HG03135 (cell line): ENCODE data around the gene TGFBI.

Experiments used
- ATAC-seq: cut with Tn5 transposase; IDR thresholded peaks from one replicate; pipeline ENCODE4 v1.9.1; 2021; ENCODE audit warnings: mild to moderate bottlenecking, moderate library complexity; ENCODE audit not compliant: unreplicated experiment

Gene TGFBI

GRCh38 chr5:136023958-136024541, 4.7 kb upstream of the TGFBI start:
- no peak for ATAC-seq

- ATAC-seq, result no peak
Measured at GRCh38 chr5:136025900-136026299, 2.9 kb upstream of the TGFBI start.

- no peak for ATAC-seq
Measured at GRCh38 chr5:136026636-136027035, 2.2 kb upstream of the TGFBI start.

GRCh38 chr5:136027311-136027710, 1.5 kb upstream of the TGFBI start:
- no peak for ATAC-seq

GRCh38 chr5:136028090-136028489, 698 bp upstream of the TGFBI start:
- ATAC-seq, result no peak

DNA sequence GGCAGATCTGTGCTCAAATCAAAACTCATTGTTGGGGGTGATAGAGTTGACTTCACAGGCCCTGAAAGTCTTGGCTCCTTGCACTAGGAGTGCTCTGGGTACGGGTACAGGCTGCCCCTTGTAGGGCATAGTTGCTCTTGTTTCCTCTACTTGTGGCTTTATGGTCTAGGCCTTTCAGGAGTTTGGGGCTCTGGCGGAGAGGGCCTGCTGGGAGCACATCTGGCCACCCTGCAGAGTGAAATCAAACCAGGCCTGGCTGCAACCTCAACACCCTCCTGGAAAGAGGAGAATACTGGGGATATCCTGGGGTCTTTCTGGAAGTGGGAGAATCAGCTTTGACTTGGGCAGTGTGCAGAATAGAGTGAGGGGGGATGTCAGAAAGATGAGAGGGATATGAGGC, 1.5 kb downstream of the TGFBI start:
- no peak for ATAC-seq

DNA sequence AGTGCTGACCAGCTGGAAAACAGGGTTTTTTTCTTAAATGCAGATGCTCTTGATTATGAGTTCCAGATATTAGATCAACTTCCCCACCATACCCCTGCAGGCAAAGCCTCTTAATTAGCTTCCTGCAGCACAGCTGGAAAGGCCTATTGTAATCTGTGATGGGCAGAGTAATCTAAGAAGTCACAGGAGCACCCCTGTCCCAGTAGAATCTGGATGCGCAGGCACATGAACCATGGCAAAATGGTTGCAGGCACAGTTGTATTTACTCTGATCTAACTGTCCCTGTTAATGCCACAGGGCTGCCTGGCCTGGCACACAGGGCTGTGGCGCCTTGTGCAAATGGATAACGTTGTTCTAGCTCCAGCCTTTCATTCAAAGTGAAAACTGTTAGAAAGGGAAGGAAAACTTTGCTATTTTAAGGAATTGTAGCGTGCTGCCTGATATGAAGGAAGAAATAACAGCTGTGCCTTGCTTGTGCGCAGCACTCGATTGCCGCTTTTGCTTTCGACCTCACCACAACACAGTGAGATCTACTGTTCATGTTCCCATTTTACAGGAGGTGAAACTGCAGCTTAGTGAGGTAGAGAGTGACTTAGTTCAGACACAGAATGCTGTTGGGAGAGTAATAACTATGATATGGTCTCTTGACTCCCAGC, 2.3 kb downstream of the TGFBI start:
- no peak for ATAC-seq

DNA sequence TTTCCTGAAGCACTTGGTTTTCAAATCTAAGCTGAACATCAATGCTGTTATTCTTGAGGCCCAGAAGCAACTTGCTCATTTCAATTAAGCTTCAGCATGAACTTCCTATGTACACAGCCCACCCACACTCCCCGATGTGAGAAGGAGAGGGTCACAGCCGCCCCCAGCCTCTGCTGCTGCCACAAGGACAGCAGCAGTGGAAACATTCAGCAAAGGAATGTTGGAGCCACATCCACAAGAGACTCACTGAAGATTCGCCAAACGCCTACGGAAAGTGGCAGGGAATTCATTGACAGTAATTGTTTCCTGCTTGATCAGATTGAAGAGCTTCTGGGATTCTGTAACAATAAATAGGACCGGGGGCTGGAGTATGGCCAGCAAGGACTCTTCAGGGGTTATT, 2.9 kb downstream of the TGFBI start:
- ATAC-seq, result no peak

DNA sequence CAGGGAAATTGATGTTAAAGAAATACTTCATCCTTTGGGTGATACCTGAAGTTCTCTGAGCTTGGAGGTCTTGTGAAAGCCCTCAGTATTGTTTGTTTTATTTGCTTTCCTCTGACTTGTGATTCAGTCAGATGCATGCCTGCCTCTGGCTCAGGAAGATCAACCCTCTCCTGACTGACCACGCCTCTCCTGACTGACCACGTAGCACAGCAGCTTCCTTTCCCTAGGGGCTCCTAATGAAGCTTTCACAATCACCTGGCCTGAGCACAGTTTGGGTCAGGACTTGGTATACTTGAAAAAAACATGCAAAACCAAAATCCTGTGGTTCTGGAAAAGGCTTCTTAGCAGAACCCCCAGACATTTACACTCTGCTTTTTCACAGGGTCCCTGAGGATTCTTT, 3.8 kb downstream of the TGFBI start:
- no peak for ATAC-seq

GRCh38 chr5:136033234-136033633, 4.4 kb downstream of the TGFBI start:
- ATAC-seq, result no peak

DNA sequence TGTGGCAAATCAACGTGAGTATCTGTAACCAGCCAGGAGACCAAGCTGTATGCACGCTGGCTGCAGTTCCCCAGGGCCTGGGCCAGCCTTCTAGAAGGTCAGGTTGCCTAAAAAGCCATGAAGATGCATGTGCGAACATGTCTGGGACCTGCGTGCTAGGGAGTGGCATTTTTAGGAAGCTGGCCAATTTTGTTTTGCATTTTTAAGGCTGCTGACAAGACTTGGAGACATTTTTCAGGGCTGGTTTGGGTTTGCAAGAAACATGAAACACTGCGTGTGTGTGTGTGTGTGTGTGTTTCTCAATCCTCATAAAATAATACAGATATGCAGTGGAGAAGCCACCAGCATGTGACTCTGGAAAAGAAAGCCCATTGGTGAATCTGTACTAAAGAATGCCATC, 5.1 kb downstream of the TGFBI start:
- no peak for ATAC-seq

DNA sequence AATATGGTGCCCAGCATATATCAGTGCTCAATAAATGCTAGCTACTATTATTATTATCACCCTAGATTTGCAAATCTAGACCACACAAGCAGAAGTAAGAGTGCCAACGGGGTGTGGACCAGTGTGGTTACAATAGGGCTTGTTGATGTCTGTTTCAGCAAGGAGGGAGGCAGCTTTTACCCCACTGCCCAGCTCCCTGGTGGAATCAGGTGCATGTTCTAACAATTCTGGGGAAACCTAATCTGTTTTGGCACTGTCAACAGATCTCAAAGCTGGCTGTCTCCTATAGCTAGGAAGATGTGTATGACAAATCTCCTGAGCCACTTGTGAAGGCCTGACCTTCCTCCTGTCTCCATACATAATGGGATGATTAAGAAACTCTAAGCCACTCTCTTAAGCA, 5.7 kb downstream of the TGFBI start:
- no peak for ATAC-seq

DNA sequence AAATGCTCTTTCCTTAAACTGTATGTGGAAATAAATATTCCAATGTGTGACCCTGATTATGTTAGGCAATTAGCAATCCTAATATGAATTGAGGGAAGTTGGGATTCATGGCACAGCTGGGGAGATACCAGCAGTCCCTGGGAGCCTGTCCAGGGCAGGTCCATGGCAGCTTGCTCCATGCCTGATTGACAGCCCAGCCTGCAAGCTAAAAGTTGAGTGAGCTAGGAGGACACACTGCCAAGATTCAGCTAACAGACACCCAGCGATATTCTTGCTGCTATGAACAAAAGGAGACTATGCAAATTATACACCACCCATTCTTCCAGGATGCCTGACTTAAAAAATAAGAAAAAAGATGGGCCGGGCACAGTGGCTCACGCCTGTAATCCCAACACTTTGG, 6.2 kb downstream of the TGFBI start:
- no peak for ATAC-seq

GRCh38 chr5:136035837-136036236, 7.0 kb downstream of the TGFBI start:
- ATAC-seq, result no peak

DNA sequence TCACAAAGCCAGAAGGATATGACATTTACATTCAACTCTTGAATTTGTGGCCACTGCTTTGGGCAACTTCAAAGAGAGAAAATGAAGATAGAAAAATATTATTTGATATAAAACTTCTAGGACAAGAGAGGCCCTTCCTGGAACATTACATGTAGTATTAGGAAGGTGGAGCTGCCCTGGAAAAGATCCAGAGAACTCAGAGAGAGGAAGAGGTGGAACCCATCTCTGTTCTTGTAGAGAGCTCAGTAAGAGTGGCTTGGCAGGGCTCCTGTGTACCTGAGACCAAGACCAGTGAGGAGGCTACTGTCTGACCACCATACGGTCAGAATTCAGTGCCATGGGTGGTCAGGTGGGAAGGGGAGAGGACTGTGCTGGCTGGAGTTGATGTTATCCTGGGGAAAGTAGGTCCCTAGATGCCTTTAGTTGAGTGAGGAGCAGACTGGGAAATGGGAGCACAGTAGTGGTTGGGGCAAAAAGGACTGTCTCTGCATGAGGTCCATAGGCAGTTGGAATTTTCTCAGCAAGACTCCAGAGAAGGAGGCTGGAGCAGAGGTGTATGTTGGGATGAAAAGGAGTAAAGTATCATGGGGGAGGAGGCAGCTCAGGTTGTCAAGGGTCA, 7.6 kb downstream of the TGFBI start:
- ATAC-seq, result no peak

GRCh38 chr5:136037001-136037705, 8.4 kb downstream of the TGFBI start:
- no peak for ATAC-seq

DNA sequence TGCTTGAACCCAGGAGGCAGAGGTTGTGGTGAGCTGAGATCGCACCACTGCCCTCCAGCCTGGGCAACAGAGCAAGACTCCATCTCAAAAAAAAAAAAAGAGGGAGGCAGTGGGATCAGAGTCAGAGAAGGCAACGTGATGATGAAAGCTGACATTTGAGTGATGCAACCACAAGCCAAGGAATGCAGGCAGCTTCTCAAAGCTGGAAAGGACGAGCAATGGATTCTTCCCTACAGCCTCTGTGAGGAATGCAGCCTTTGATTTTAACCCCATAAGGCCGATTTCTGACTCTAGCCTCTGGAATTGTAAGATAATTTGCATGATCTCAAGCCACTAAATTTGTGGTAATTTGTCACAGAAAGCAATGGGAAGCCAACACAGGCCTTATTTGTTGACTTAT, 9.8 kb downstream of the TGFBI start:
- ATAC-seq, result no peak

DNA sequence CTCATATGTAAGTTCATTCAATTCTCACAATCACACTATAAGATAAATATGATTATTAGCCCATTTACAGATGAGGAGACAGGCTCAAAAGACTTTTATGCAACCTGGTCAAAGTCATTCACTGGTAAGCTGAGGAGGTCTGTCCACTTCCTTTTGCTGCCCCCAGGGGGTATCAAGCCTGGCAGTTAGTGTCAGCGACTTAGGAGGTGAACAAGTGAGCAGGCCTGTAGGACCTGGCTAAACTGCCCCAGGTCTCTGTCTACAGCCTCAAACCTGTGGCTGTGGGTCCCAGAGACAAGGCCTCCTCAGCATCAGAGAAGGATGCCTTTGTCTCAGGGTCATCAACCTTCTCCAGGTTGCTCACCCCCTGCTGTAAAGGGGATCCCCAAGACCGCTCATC, 10.4 kb downstream of the TGFBI start:
- no peak for ATAC-seq

GRCh38 chr5:136040746-136041415, 12.1 kb downstream of the TGFBI start:
- no peak for ATAC-seq

GRCh38 chr5:136042156-136042555, 13.4 kb downstream of the TGFBI start:
- ATAC-seq, result no peak

GRCh38 chr5:136042665-136043121, 13.9 kb downstream of the TGFBI start:
- no peak for ATAC-seq
